SIG-M5 treated with dmso at 0.1 percent for 504 hours (cell line): Measurements from ENCODE around the gene GDF10.

Source experiments
- DNase-seq: peaks from one replicate; lab custom pipeline; 2025; ENCODE audit not compliant: unreplicated experiment; lab: John Stamatoyannopoulos, UW

The GDF10 gene

GRCh38 chr10:47331491-47331890, 31.5 kb downstream of the GDF10 start:
- no peak for DNase-seq

- DNase-seq: no peak
Observed at GRCh38 chr10:47331954-47332353, 32.0 kb downstream of the GDF10 start.

GRCh38 chr10:47332371-47332770, 32.4 kb downstream of the GDF10 start:
- DNase-seq: no peak

GRCh38 chr10:47332946-47333345, 32.9 kb downstream of the GDF10 start:
- no peak for DNase-seq

DNA sequence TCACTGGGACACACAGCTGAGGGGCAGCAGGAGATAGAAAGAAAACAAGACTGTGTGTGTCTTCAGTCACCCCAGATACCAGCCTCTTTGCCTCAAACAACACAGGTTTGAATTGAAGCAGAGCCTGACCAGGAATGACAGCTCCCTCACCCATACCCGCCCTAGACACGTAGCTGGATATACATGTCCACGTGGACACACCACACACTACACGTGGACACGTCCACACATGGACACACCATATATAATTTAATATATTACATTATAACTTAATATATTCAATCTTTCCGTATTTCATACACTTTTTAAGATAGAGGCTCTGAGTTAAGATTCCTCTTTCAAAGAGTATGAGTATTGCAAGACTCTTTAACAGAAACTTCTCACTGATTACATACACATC, 33.5 kb downstream of the GDF10 start:
- no peak for DNase-seq

DNA sequence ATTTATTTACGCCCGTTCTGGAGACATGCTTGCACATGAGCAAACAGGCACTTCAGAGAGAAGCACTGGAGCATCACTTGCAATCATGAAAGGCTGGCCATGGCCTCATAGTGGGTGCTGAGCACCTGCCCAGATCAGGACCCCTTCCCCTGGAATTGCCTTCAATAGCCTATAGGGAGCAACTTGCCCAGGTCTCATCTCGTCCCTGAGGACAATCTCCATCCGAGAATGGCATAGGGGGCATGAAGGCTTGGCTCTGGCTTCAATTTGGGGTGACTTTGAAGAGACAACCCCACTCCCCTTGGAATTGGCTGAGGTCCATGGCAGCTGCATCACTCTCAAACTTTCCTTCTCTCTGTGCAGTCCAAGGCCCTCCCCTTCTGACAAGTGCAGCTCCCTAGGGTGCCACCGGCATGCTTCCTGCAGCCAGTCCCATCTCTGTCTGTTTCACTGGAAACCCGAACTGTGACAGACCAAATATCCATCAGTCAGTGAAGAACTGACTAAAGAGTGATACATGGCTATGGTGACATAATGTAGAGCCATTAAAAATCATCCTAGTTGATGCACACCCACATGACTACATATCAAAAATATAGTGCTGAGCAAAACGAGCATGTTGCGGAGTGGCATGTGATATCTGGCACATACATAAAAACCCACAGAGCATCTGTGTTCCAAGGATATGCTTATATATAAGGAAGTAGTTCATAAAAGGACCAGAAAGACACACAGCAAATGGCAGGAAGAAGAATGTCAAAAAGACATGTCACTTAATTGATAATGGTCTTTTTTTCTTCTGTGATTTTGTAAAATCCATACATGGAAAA, 34.7 kb downstream of the GDF10 start:
- DNase-seq: no peak

DNA sequence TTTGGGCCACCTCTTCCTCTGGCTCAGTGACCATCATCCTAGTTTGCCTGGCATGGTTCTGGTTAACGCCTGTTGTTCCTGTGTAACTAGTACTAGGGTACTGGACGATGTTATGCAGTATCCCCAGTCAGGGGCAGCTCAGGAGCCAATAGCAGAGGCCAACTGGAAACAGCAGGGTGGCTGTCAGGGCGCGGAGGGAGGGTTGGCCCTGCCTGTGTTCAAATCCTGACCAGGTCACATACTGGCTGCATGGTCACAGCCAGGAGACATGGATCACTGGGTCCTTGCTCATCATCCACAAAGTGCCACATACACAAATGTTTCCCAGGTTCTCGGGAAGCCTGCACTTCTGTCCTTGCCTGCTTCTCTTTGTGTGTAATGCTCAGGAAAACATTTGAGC, 35.9 kb downstream of the GDF10 start:
- no peak for DNase-seq

DNA sequence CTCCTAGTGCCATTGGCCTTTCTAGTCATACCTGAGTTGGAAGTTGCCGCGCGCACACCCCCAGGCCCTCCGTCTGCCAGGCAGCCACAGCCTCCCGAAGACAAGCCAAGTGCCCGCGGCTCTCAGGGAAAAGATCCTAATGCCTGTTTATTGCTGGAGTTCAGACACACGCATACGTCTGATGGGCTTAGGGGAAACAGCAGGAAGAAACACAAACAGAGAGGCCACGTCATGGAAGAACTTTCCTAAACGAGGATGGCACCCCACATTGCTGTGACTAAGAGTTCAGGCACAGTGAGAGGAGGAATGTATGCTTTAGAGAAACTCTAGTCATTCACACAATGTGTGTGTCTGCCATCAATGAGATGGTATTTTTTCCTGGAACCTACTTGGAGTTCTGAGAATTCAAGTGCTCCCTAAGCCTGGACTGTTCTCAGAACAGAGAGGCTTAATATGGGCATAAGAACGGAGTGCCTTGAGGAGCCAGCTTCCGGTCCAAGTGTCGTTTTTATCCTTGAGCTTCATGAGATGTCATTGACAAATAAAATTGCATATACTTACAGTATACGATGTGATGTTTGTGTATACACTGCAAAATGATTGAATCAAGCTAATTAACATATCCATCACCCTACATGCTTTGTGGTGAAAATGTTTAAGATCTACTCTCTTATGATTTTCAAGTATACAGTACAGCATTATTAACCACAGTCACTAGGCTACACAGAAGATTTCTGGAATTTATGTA, 36.6 kb downstream of the GDF10 start:
- DNase-seq: no peak

- no peak for DNase-seq
Observed at GRCh38 chr10:47337310-47337709, 37.3 kb downstream of the GDF10 start.

- no peak for DNase-seq
Observed at GRCh38 chr10:47339186-47339735, 39.3 kb downstream of the GDF10 start.

GRCh38 chr10:47339759-47340607, 40.0 kb downstream of the GDF10 start:
- peak; percentile 48 for DNase-seq

- peak; percentile 42 for DNase-seq
Observed at GRCh38 chr10:47340608-47341170, 40.7 kb downstream of the GDF10 start.

GRCh38 chr10:47344996-47345870, 45.2 kb downstream of the GDF10 start:
- DNase-seq: no peak

DNA sequence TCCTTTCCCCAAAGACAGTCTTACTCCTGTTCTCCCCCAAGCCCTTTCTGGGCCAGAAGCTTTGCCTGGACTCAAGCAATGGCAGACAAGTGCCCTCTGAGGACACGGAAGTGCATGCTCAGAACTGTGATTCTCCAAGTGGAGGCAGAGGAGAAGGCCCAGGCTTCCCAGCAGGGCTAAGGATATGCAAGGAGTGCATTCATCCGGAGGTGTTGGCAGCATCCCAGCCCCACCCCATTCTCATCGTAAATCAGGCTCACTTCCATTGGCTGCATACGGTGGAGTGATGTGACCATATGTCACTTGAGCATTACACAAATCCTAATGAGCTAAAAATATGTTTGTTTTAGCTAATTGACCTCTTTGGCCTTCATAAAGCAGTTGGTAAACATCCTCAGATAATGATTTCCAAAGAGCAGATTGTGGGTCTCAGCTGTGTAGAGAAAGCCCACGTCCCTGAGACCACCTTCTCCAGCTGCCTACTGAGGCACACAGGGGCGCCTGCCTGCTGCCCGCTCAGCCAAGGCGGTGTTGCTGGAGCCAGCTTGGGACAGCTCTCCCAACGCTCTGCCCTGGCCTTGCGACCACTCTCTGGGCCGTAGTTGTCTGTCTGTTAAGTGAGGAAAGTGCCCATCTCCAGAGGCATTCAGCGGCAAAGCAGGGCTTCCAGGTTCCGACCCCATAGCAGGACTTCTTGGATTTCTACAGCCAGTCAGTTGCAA, 46.7 kb downstream of the GDF10 start:
- DNase-seq: no peak

DNA sequence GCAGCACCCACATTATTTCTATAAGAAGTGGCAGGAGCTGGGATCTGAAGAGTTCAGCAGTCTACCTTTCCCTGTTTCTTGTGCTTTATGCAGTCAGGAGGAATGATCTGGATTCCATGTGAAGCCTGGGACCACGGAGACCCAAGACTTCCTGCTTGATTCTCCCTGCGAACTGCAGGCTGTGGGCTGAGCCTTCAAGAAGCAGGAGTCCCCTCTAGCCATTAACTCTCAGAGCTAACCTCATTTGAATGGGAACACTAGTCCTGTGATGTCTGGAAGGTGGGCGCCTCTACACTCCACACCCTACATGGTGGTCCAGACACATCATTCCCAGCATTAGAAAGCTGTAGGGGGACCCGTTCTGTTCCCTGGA, 47.3 kb downstream of the GDF10 start:
- DNase-seq: no peak

- DNase-seq: no peak
Observed at GRCh38 chr10:47348138-47348651, 48.2 kb downstream of the GDF10 start, which contains the start of gene RBP3. Gene RBP3 (plus strand): TSS chr10:47348363. CDS start chr10:47348485, 122 bp downstream.

GRCh38 chr10:47348661-47349470, 48.9 kb downstream of the GDF10 start:
- DNase-seq: no peak

- DNase-seq: no peak
Observed at GRCh38 chr10:47349516-47349915, 49.5 kb downstream of the GDF10 start.
